22Rv1 (cell line): ENCODE results near the gene SEMA4A.

Experiments
- CTCF ChIP-seq: fragments of 450-650 bp; IDR thresholded peaks from 2 replicates; pipeline ENCODE4 v1.5.1; 2017; ENCODE audit warnings: mild to moderate bottlenecking
- ZFX ChIP-seq: fragments of 450-650 bp; IDR thresholded peaks from 2 replicates; pipeline ENCODE4 v1.6.1; 2017; ENCODE audit warnings: antibody characterized with exemption, borderline replicate concordance

DNA sequence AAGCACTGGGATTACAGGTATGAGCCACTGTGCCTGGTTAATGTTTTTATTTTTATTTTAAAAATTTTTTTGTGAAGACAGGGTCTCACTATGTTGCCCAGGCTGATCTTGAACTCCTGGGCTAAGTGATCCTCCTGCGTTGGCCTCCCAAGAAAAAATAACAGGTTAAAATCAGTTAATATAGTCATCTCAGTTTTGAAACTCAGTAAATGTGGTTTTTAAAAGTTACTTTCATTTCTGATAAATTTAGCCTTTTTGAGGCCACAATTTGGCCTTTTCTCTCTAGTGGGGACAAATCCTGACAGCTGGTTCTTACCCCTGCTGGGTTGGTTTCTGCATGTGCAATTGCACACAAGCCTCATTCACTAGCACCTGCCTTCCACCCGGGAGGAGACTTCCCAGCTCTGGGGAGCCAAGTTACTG lies 72.7 kb downstream of the SEMA4A start:
- TF ChIP-seq CTCF (no peak), ZFX (no peak)
